GM21515 (cell line): ENCODE results near the gene ZNF273.
"Not testable (repeated sequence)": the region's sequence is repeated elsewhere in the genome, so short reads cannot be mapped to it uniquely, and the experiment has no call there.

ENCODE experiments used
- ATAC-seq: cut with Tn5 transposase; IDR thresholded peaks from one replicate; pipeline ENCODE4 v1.9.1; 2021; ENCODE audit not compliant: unreplicated experiment

Gene ZNF273

DNA sequence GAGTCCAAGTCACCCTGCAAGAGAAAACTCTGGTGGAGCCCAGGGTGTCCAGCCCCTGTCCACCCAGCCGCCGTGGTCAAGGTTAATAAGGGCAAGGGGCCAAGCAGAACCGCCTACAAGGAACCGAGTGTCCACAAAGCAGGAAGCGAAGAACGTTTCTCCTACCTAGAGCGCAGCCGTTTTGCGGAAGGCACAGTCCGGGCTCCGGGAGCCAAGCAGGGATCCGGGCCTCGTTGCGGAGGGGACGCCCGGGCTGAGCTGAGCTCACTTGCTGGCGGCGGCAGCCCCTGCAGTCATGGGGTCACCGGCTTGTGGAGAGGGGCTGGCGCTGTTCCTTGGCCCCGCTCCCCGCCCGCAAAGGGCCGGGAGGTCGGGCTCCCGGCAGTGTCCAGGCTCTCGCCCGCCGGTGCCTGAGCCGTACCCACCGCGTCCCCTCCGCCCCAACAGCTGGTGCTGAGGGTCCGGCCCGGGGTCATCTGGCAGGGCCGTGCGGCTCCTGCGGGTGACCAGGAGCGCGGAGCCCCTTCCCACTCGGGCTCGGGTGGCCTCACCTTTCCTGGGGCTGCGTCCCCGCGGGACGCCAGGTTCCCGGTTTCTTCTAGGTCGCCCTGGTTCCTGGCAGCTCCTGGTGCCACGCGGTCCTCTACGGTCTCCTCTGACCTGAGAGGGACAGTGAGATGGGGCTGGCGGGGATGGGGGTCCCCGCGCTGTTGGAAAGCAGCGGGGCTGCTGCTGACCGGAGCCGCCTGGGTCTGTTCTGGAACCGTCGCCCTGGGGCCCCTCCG lies 14.0 kb upstream of the ZNF273 start:
- ATAC-seq = no peak

DNA sequence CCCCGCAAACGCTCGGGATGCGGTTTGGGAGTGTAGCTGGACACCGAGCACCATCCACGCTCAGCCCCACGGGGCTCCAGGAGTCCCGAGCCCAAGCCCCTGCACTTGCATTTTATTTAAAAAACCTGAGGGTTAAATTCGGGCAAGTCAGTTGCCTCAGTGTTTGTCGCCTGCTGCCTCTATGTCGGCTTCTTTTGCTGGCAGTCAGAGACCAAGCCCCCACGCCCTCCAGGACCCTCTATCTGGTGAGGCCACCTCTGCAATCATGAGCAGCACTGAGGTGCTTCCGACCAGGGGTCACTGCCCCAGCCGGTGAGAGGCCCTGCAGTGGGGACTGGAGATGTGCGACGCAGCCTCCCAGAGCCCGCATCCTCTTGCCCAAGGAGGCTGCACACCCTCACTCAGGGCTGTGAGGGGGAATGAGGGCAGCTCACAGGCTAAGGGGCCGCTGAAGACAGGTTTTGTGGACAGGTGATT lies 13.3 kb upstream of the ZNF273 start:
- no peak for ATAC-seq

DNA sequence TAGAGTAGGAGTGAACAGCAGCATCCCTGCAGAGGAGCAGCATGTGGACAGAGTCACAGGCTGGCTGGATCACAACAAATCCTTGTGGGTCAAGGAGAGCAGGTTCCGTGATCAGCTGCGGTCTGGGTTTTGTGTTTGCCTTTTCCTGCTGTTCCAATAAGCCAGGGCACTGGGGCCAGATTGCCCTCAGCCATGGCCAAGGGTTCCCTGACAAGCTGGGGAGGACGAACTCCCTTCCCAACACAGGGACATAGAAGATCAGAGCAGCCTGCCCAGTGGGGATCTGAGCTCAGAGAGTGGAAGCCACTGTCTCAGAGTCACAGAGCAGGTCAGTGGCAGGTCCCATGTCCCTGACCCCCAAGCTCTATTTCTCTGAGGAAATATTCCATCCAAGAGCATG lies 12.8 kb upstream of the ZNF273 start:
- ATAC-seq = not testable (repeated sequence)

DNA sequence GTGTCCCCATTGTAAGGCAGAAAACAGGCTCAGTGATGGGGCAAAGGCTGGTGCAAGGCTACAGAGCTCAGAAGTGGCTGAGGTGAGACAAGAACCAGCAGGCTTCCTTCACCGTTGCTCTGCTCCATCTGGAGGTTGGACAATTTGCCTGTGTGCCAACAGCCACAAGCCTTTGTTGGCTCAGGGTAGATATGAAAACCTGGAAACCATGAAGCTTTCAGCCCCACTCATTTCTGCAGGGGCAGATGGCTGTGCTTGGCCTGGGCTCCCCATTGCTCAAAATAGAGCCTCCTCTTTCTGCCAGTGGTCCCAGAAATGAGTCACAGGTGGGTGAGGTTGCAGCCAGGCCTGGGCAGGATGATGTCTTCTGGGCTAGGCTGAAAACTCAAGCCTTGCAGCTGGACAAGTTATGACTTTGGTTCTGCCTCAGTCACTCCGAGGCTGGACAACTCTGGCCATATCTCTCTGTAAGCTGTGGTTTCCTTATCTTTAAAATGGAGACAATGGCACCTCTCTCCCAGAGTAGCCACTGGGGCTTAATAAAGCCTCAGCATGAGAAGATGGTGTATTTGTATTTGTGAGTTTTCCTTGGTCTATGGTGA lies 12.2 kb upstream of the ZNF273 start:
- ATAC-seq = no peak

DNA sequence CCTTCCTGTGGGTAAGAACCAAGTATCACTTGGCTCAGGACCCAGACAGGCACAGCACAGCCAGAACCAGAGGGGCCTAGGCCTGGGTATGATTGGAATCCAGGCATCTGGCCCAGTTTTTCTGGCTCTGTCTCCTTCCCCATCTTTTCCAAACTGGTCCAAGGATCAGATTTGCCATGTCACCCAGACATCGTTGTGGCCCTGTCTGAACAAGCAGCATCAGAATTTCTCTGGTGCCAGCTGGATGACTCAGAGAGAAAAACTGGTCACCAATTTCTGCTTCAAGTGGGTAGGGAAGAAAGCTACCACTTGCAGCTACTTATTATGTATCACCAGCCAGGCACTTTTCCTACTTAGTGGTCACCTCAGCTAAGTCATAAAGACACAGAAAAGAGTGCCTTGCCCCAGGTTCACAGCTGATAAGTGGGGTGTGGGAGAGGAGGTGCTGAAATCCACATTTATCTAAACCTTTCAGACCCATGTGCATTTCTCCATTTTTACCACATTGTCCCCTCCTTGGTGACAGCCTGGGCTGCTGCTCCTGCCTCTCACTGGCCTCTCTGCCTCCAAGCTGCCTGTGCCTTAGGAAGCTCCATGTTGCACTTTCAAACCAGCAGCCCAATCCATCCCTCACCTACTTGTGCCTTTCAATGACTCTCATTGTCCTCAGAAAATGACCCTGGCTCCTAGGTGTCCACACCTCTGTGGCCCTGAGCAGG lies 11.6 kb upstream of the ZNF273 start:
- not testable (repeated sequence) for ATAC-seq

DNA sequence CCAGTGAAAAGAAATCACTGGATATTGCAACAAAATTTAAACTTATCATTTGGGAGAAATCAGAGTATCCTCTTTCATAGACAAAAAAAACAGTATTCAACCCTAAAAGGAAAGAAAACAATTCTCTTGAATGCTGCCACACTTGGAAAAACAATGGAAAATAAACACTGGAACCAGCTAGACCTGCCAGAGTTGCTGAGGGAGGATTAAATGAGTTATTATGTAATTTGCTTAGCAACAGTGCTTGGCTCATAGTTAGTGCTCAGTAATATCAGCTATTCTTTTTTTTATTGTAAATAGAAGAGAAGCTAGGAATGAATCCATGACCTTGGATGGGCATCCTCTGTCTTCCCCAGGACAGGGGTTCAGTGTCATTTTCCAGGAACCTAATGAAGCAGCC lies 11.0 kb upstream of the ZNF273 start:
- no peak for ATAC-seq

DNA sequence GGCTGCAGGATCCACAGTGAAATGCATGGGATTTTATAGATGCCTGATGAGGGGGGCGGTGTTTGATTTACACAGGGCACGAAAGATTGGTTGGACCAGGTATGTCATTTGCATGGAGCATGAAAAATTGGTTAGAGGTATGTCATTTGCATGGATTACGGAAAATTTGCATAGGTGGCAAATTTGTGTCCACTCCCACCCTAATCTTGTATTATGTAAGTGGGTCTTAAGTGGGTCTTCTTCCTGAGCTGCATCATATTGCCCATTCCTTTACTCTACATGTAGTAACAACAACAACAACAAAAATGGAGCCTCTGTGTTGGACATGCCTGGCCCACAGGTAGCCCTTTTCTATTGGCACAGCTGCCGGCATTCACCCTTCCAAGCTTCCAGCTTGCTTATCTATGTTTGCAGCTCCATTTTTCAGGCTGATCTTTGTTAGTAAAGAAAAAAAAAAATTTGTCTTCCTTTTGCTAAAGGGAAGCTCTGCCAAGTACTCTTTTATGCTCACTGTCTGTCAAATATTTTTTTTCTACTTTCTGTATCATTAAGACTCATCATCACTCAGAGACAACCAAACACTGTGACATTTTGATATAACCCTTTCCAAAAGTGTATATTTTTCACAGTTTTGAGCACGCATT lies 10.3 kb upstream of the ZNF273 start:
- ATAC-seq = no peak

DNA sequence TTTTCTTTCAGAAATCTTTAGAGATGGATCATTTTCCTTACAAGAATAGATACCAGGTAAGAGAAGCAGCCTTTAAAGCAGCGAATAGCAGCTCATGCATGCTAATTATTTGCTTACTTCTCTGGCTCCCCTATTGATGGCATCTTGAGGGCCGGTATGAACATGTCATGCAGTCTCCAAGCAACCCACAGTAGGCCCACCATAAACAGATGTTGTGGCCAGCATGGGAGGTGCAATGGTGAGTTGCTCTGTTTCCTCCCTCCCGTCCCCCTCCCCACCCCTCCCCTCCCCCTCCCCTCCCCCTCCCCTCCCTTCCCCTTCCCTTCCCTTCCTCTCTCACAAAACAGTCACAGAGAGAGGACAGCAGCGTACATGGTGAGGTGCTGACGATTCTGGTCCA lies 9.7 kb upstream of the ZNF273 start:
- no peak for ATAC-seq

DNA sequence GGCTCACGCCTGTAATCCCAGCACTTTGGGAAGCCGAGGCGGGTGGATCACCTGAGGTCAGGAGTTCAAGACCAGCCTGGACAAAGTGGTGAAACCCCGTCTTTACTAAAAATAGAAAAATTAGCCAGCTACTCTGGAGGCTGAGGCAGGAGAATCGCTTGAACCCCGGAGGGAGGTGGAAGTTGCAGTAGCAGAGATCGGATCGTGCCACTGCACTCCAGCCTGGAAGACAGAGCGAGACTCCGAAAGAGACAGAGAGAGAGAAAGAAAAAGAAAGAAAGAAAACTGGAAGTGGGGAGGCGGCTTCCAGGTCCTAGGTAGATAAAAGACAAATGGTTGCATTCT lies 640 bp upstream of the ZNF273 start:
- ATAC-seq = not testable (repeated sequence)

DNA sequence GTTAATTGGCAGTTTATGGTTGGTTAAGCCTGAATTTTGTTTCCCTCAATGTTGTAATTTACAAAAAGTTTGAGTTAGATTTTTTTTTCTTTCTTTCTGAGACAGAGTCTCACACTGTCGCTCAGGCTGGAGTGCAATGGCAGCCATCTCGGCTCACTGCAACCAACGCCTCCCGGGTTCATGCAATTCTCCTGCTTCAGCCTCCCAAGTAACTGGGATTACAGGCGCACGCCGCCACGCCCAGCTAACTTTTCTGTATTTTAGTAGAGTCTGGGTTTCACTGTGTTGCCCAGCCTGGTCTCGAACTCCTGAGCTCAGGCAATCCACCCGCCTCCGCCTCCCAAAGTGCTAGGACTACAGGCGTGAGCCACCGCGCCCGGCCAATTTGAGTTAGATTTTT lies 935 bp downstream of the ZNF273 start:
- no peak for ATAC-seq

DNA sequence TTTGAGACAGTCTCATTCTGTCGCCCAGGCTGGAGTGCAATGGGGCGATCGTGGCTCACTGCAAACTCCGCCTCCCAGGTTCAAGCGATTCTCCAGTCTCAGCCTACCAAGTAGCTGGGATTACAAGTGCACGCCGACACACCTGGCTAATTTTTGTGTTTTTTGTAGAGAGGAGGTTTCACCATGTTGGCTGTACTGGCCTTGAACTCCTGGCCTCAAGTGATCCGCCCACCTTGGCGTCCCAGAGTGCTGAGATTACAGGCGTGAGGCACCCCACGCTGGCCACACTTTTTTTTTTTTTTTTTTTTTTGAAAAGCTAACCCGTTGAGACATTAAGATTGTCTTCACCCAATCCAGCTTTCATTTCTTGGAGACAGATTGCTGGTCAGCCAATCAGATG lies 2.1 kb downstream of the ZNF273 start:
- no peak for ATAC-seq

DNA sequence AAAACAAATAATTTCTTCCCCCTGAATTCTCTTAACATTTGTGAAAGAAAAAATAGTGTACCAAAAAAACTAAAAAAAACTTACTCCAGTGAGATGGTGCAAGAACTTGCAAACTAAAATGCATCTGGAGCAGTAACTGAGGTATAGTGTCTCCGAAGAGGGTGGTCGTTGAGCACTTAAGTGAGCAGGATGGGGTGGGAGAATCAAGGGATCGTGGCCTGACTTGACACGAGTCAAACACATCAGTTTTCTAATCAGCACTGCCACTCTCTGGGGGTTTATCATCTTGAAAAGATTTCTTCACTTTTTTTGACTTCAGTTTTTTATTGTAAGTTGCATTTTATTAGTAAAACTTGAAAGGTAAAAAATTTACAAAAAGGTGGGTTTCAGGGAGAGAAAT lies 2.5 kb downstream of the ZNF273 start:
- ATAC-seq = no peak

DNA sequence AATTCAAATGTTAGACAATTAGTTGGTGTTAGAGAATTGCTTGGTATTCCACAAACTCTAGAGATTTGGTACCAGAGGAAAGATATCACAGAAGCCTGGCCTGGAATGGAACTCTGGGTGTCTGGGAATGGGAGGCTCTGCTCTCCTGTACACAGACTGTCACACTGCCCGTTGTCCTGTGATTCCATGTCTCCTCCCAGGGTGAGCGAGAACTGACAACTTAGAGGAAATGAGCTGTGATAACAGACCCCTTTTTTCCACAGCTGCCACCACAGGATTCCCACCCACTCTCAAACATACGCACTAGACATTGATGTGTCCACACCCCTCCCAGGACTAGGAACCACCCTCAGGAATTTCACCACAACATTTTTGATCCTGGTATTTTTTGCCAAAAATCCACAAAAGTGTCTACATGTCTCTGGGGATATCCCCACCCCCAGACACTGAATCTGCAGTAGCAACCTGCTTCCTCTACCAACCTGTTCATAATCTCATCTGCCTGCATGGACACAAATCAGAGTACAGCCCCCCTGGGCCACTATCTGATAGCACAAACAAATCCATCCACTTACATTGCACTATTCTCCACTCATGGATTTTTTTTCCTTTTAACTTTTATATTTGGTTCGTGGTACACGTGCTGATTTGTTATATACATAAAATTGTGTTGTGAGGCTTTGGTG lies 4.7 kb downstream of the ZNF273 start:
- ATAC-seq = no peak

DNA sequence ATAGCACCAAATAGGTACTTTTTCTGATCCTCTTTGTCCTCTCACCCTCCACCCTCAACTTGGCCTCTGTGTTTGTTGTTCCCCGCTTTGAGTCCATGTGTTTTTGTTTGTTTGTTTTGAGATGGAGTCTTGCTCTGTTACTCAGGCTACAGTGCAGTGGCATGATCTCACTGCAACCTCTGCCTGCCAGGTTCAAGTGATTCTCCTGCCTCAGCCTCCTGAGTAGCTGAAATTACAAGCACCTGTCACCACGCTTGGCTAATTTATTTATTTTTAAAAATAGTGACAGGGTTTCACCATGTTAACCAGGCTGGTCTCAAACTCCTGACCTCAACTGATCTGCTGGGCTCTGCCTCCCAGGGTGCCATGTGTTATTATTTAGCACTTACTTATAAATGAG lies 5.3 kb downstream of the ZNF273 start:
- ATAC-seq = no peak

DNA sequence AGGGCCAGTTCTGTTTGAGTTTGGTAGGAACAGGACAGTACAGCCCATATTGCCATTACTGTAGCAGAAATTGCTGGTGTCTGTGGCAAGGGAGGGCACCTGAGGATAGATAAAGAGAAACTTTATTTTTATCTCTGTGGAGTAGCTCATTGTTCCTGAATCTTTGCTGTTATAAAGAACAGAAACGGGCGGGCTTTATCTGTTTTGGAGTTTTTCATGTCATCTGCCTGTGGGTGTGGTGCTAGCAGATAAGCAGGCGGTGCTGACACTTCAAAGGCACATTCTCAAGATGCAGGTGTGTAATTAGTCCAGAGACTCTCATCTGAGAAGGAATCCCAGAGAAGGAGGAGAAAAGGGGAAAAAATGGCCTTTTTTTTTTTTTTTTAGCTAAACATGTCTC lies 11.5 kb downstream of the ZNF273 start:
- ATAC-seq = no peak

DNA sequence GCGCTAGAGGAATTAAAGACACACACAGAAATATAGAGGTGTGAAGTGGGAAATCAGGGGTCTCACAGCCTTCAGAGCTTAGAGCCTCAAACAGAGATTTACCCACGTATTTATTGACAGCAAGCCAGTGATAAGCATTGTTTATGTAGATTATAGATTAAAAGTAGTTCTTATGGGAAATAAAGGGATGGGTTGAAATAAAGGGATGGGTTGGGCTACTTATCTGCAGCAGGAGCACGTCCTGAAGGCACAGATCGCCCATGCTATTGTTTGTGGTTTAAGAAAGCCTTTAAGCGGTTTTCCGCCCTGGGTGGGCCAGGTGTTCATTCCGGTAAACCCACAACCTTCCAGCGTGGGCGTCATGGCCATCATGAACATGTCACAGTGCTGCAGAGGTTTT lies 12.2 kb downstream of the ZNF273 start:
- ATAC-seq = not testable (repeated sequence)

DNA sequence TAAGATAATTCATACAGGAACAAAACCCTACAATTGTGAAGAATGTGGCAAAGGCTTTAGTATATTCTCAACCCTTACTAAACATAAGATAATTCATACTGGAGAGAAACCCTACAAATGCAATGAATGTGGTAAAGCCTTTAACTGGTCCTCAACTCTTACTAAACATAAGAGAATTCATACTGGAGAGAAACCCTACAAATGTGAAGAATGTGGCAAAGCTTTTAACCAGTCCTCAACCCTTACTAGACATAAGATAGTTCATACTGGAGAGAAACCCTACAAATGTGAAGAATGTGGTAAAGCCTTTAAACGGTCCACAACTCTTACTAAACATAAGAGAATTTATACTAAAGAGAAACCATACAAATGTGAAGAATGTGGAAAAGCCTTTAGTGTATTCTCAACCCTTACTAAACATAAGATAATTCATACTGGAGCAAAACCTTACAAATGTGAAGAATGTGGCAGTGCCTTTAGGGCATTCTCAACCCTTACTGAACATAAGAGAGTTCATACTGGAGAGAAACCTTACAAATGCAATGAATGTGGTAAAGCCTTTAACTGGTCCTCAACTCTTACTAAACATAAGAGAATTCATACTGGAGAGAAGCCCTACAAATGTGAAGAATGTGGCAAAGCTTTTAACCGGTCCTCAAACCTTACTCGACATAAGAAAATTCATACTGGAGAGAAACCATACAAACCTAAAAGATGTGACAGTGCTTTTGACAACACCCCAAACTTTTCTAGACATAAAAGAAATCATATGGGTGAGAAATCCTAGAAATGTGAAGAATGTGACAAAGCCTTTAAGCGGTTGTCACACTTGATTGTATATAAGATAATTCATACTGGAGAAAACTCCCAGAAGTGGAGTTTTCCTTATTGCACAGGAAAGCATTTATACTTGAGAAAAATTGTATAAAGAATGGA lies 25.4 kb downstream of the ZNF273 start:
- ATAC-seq = not testable (repeated sequence)

DNA sequence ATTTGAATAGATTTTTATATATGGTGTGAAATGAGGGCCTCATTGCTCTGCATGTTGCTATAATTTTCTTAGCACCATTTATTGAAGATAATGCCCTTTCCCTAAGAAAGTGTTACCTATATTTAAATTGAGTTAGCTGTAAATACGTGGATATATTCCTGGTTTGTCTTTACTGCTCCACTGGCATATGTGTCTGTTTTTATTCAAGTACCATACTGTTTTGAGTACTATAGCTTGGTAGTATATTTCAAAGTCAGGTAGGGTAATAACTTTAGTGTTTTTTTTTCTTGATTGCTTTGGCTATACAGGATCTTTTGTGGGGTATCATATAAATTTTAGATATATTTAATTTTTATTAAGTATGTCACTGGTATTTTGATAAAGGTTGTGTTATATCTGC lies 31.4 kb downstream of the ZNF273 start:
- no peak for ATAC-seq

DNA sequence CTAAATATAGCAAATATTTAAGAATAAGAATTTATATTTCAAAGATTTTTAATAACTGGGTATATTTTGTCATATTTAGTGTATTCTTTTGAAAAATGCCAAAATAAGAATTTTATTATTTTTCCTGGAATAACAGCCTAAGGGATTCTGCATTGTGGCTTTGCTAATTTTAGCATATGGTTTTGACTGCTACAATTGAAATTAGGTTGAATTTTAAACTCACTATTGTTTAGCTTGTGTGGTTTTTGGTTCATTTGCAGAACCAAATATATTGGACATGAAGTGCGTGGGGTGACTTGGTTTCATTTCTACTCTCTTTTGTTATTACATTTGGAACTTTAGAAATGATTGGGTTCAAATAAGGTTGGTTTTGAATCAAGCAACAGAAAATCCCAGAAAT lies 35.5 kb downstream of the ZNF273 start:
- ATAC-seq = no peak

DNA sequence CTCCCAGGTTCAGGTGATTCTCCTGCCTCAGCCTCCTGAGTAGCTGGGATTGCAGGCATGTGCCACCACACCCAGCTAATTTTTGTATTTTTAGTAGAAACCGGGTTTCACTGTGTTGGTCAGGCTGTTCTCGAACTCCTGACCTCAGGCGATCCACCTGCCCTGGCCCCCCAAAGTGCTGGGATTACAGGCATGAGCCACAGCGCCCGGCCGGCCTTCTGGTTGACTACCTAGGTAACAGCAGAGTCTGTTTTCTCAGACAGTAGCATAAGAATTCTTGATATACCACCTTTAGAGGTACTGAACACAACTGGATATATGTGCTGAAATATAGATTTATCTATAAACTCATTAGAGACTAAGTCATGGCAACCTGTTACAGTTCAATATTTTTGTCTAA lies 36.9 kb downstream of the ZNF273 start:
- ATAC-seq = not testable (repeated sequence)
